Activated T-cell treated with anti-CD3 and anti-CD28 coated beads, Interleukin-2, amount 50 U/mL, for 48 hours (primary cell): ENCODE results near the gene RAPGEF5.

ENCODE experiments used
- DNase-seq, 2 experiments: peaks; one replicate each; pipeline ENCODE4 v3.0.0-alpha.2; 2020

Gene RAPGEF5, protein sequence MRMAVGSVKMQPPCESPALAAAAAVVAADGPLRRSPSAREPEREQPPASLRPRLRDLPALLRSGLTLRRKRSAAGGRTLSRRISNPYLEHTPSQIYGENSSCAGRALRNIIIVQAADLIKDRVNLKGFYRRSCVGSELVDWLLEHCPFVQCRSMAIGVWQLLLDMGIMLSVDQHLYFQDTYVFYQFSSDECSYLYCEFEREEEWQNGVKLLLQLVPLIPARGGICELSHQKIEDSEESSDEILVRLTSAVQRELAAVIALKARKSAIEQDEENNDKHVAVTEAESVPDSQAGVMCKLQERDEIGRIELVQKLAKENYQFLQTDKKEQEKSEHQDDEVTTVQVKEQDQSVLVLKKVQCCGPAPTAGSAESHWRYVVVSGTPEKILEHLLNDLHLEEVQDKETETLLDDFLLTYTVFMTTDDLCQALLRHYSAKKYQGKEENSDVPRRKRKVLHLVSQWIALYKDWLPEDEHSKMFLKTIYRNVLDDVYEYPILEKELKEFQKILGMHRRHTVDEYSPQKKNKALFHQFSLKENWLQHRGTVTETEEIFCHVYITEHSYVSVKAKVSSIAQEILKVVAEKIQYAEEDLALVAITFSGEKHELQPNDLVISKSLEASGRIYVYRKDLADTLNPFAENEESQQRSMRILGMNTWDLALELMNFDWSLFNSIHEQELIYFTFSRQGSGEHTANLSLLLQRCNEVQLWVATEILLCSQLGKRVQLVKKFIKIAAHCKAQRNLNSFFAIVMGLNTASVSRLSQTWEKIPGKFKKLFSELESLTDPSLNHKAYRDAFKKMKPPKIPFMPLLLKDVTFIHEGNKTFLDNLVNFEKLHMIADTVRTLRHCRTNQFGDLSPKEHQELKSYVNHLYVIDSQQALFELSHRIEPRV

DNA sequence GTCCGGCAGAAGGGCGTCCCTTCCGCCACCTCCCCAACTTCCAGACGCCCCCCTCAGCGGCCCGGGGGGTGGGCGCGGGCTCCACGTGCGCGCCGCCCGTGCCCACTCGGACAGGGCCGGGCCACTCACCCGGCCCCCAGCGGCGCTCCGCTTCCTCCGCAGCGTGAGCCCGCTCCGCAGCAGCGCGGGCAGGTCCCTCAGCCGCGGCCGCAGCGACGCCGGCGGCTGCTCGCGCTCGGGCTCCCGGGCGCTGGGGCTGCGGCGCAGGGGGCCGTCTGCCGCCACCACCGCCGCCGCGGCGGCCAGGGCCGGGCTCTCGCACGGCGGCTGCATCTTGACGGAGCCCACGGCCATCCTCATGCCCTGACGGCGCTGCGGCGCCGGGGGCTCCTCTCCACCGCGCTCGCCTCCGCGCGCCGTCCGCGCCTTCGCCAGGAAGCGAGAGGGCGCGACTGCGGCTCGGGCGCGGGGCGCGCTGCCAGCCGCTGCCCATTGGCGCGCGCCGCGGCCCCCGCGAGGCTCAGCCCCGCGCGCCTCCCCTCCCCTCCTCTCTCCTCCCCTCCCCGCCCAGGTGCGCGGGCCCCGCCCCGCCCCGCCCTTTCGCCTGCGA lies at the start of gene RAPGEF5:
RAPGEF5 (minus strand) TSS at position 454 of the 610 bp plus-strand sequence; CDS start at position 360, 94 bp downstream.
- DNase-seq: peak in 1 of 2 experiments; percentile 25

DNA sequence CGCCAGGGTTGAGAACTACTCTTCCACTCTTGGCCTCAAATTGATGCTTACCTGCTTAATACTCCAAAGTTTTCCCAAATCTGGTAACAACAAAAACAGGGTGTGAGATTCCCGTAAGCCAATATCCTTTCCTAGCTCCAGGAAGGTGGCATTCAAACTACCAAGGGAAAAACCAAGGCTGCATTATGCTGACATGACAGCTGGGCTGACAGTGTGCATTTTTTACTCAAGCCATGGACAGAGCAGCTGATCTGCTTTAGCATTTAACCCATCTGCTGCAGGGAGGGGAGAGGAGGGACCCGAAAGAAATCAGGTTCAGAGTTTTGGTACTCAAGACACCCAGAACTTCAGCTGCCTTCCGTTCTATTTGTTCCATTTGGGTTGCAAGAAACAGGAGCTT lies 49.8 kb upstream of the RAPGEF5 start:
- no peak for DNase-seq

DNA sequence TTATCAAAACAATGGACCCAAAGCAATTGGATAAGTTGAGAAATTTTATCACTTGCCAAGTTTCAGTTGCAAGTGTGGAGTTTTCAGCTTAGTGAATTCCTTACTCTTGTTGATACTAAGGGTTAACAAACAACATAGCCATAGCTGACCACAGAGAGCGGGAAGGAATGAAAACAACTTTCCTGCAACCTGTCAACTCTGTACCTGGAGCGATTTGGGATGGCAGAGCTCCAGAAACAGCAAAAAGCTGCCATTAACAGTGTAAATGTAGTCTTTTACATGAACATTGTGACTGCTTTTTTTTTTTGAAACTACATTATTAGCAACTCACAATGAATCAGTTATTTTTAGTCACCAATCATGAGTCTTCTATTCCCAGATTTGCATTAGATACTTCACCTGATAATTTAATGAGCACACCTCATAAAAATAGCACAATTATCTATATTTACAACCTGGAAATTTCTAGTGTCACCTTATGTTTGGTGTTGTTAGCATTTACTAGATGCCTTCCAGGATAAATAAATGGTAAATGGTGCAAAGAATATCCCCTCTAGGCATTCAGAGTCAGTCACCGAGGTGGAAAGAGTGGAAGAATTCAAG lies 47.6 kb upstream of the RAPGEF5 start:
- no peak for DNase-seq

DNA sequence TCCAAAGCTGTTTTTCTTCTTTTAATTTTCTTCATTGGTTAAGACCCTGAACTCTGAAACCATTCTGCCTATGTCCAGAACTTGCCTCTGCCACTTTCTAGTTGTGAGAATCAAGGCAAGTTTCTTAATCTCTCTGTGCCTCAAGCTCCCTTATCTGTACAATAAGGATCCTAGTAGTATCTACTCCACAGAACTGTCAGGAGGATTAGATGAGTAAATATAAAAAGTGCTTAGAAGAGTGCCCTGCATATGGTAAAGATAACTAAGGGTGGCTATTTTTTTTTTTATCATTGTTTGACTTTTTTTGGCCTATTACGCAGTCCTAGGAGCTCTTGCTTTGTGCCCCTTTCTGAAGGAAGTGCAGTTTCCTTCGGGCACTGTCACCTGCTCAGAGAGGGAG lies 46.4 kb upstream of the RAPGEF5 start:
- DNase-seq: no peak

DNA sequence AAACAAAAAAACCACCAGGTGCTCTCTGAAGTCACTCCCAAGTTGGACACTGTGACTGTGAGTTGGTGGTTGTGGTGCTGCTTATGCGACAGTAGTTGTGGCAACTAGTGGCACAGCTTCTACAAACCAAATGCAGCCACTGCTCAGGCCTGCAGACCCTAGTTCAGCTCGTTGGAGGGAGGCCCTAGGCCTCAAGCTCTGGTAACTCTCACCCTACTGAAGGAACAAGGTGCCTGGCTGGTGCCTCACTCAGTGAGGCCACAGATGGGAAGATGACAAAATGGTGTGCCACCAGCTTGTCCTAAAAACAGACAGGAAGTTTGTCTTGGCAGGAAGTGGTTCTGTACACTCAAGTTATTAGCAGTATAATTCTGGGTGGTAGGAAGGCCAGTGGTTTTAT lies 45.3 kb upstream of the RAPGEF5 start:
- no peak for DNase-seq

DNA sequence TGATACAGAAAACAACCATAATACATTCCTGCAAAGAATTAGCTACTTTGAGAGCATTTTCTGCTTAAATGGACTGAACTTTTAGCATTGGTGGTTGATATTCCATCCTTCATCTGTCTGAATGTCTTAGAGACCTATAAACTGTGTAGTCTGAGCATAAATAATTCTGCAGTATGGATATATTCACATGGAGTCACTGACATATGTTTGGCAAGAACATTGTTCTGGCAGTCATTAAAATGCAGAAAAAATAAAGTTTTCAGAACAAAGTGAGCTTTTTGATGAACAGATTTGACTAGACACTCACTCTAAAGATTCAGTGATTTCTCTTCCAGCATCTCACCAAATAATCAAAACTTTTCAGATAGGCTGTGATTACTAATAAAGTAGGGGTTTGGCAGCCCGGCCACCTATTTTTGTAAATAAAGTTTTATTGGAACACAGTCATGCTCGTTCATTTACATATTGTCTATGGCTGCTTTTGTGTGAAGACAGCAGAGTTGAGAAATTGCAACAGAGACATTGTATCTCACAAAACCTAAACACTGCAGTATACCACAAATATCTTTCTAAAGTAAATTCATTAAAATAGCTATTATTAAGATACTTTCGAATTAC lies 44.1 kb upstream of the RAPGEF5 start:
- no peak for DNase-seq

DNA sequence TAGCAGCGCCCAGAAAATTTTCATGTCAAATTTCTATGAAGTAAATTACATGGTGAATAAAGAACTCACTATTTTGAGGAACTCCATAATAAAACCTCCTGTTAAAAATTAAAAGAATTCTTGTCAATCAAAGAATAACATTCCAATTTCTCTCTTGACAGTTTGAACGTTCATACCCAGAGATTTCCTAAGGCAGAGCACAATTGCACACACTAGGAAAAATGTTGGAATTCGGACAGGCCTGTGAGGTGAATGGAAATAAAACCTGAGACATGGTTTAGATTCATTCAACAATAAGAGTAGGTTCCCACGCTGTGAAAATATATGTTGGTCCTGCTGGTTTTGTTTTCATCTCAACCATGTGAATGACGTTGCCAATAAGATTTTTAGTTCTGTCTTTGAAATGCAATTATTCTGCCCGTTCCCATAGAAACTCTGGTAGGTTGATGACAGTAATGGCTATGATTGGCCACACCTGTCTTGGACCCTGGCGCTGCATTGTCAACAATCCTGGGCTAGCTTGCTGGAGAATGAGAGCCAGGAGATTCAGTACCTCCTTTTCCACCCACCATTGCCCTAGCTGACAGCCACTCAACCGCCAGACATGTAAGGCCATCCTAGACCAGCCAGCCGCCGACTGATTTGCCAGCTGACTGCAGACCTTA lies 43.3 kb upstream of the RAPGEF5 start:
- no peak for DNase-seq

DNA sequence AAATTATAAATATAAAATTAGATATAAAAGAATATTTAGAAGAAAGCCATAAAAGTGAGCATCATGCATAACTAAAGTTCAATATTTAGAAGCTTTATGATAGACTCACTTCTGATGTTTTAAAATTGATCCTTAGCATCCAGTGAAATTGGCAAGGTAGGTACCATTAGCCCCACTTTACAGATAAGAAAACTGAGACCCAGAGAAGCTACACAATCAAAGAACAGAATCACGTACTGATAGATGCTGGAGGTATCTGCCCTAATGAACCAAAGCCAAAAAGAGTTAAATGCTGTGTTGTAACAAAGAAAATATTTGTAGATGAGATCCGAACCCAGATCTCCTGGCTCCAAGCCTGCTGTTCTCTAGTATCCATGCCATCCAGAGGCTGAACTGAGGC lies 42.6 kb upstream of the RAPGEF5 start:
- DNase-seq: no peak

DNA sequence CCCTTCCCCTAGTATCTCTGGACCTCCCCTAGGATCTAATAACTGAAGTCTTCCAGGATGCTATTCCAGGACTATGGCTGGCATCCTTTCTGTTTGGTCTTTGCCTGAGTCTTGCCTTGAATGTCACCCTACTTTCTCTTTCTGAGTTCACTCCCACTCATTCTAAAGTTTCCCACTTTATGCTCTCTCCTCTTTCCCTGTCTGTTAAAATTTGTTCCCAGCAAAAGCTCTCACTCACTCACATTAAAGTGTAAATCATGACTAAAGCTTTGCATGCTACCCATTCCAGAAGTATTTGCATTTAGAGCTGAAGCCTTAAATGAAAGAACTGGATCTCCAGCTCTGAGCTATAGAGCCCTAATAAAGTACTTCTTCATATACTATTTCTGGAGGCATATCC lies 42.1 kb upstream of the RAPGEF5 start:
- DNase-seq: no peak

DNA sequence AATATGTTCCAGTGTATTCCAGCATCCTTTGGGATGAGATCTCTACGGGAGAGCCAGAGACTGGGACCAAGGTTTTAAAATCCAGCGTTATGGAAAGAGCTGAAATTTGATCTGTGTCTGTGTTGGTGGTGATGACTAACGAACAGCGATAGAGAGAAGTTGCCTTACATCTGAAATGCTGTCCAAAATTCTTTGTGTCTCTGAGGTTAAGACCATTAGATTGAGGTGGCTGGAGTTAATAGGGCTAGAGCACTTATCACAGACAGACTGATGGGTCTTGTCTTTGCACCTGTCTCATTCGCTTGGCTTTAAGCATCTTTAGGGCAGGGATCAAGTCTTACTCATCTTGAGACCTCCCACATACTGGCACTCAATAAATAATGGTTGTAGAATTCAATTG lies 41.0 kb upstream of the RAPGEF5 start:
- no peak for DNase-seq

DNA sequence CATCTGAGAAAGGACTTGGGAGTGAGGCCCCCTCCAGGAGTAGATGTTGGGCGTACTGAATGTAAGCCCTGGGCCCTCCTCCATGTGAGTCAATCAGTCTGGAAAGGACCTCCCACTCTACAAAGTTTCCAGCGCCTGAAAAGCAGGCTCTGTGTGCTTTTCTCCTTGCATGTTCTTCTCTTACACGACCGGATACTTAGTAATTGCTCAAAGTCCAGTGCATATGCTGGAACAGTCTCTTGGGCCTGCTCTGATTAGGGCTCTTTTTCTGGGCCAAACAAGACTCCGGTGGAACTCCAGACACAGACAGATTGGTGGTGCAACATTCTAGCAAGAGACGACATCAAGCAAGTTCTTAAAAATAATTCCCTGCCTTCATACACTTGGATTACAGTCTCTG lies 38.3 kb upstream of the RAPGEF5 start:
- no peak for DNase-seq

DNA sequence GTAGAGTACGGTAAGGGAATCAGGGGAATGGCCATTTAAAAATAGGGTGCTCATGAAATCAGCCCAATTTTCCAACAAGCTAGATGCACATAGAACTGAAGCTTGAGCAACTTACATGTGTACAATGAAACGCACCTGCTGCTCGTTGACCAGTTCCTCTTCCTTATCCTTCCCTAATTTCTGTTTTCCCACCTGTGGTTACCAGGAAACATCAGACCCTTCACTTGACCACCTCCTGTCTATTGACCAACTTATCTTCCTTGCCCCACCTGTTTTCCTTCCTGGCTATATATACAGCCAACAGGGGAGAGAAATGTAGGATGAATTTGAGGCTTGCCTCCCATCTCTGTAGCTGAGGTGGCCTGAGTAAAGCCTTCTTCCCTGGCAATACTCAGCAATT lies 37.8 kb upstream of the RAPGEF5 start:
- no peak for DNase-seq

DNA sequence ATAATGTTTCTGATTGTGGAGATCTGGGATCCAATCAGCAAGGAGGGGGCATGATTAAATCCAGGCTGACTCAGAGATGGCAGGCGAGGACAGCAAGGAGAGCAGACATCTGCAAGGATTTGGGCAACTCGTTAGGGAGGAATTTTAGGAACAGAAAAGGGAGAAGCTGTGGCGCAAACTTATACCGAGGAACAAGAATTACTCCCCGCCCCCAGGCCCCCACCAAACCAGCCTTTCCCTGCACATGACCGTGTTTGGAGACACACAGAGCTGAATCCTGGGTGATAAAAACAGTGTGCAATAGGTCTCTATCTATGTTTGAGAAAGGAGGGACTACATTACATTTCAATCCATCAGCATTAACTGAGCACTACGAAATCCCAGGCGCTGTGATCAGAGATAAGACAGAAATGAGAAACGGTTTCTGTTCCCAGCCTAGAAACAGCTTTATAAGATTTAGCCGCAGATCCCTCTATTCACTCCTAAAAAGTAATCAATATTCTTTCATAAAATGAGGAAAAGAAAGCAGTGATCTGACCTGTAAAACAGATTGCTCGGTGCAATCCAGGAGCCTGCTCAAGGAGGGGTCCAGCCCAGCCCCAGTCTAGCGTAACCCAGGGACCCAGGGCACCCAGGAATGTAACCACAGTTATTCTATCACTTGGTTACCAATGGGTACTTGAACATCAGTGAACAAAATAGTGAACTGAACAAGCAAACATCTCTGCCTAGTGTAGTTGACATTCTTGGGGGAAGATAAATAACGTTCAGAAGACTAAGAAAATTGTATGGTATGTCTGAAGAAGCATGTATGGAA lies 37.2 kb upstream of the RAPGEF5 start:
- DNase-seq: no peak

DNA sequence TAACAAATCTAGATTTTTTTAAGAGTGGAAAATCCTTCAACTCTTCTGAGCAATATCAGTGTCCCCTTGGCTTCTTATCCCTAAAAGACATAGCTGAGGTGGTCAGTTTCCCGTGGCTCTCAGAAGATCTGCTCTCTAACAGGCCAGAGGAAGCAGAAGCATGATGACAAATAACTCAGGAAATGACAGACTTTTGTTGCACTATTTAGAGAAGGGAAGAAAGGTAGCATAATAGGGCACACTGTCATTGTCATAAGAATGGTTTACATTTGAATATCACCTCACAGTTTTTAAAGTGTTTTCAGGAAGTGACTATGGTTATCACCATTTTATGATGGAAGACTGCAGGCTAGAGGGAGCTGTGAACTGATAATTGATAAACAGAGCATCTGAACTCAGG lies 33.6 kb upstream of the RAPGEF5 start:
- no peak for DNase-seq

DNA sequence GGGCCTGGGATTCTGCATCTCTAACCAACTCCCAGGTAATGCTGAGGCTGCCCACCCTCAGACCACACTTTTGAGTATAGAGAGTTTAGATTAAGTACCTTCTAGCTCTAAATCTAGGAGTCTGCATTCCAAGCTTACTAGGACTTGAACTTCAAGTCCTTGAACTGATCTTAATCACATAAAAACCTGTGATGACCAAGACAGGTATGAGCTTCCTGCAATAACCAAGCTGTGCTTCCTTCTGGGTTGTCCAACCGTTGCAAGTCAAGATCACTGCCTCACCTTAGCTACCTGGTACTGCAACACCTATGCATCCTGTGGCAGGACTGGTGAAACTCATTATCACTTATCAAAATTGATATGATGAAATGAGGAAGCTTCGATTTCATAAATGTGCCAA lies 32.9 kb upstream of the RAPGEF5 start:
- DNase-seq: no peak

DNA sequence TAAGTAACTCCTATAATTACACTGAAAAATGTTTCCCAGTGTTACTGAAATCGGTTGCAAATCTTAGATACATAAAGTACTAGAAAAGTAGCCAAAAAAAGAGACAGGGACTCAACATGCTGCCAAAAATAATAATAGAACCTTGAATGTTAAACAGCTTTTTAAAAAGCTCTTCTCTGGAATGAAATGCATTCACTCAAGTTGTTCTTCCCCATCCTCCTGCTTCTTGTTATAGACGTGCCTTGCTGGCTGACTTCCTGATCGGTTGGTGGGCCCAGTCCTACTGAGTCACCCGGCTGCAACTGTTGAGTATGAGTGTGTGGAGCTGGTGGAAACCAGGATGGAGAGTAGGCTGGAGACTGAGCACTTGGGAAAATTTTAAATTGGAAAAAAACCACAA lies 30.6 kb upstream of the RAPGEF5 start:
- no peak for DNase-seq

DNA sequence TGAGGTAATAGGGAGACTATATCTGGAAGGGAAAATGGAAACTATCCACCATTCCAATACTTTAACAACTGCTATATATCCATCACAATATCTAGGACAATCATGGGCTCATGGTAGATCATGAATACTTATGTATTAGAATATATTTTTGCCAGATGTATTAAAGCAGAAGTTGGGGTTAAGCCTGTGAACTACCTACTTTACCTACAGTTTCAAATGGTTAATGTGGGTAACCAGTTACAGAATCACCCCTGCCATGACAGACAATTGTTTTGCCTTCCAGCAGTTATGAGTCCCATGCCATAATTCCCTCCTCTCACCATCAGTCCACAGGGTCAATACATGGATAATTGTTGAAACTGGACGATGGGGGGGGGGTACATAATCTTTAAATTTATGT lies 29.9 kb upstream of the RAPGEF5 start:
- DNase-seq: no peak

DNA sequence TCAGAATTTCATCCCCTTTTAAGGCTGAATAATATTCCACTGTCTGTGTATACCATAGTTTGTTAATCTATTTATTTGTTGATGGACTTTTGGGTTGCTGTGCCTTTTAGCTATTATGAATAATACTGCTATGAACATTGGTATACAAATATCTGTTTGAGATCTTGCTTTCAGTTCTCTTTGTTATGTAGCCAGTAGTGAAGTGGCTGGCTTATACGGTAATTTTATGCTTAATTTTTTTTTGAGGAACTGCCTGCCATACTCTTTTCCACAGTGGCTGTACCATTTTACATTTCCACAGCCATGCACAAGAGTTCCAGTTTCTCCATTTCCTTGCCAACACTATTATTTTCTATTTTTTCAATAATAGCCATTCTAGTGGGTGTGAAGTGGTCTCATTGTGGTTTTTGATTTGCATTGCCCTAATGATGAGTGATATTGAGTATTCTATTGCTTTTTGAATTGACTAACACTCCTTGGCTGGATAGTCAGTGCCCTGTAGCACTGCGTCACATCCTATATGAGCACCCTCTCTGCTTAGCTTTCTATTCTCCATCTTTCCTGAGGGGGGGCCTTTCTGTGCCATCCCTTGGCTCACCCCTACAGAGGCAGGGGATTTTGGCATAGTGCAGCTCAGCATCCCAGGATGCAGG lies 29.4 kb upstream of the RAPGEF5 start:
- DNase-seq: no peak

DNA sequence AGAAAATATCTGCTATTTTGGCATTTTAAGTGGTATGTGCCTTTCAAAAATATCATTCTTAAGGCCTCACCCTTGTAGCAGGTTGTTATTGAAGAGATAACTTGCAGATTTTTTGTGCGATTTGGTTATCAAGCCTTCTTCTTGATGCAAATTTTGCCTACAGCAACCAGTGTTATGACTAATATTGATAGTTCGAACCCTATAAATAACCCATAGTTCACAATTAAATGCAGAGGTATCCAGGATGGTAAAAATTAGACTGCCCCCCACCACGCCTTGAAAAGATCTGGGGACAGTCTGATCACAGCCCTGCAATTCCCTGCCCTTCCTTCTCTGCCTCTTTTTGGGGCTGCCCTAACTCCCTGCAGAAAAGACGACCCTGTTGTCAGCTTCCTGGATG lies 28.4 kb upstream of the RAPGEF5 start:
- no peak for DNase-seq

DNA sequence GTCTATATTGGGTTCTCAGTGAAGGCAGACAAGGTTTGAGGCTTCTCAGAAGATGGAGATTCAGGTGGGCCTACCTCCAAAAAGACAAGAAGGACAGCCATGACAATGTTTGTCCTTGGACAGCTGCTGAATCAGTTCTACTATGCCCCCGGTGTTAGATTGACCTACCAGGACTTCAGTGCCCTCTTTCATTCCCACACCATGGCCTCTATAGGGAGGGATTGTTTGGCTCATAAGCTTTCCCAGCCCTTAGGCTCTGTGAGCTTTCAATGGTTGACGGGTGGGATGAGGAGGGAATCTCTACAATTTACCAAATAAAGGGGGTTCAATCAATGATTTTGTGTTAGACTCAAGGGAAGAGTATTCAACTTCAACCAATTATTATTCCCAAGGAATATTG lies 23.4 kb upstream of the RAPGEF5 start:
- DNase-seq: no peak
